ENCODE measurements around the gene PICALM. TPM values are rescaled to one million over a fixed set of nuclear protein-coding genes. Genes with fewer than 3 reads are reported as not detected.

The PICALM gene
- total RNA-seq, 2 donors from 2014 or later, result 116 to 162 TPM

- no peak overlapping the region for H3K4me3 ChIP-seq
- no peaks in the 10 kb centered on the region for H3K27me3 ChIP-seq
- DNase-seq, result no peak
- peaks cover 6% of the 10 kb centered on the region for H3K36me3 ChIP-seq
- no peaks in the 10 kb centered on the region for H3K4me1 ChIP-seq
- TF ChIP-seq CTCF (IDR thresholded peaks at IDR 0.05), result no peak
- H3K27ac ChIP-seq, result no peak overlapping the region
- no peaks in the 10 kb centered on the region for H3K9me3 ChIP-seq
- intact Hi-C loops (cut with DNase I), result no loop called here
- no peak overlapping the region for H3K9ac ChIP-seq (ENCODE audit: low read depth in 2 of 2, low read length in 2 of 2)
These were observed 66.5 kb downstream of the PICALM start for GRCh38 chr11:86002431-86002830.

DNA sequence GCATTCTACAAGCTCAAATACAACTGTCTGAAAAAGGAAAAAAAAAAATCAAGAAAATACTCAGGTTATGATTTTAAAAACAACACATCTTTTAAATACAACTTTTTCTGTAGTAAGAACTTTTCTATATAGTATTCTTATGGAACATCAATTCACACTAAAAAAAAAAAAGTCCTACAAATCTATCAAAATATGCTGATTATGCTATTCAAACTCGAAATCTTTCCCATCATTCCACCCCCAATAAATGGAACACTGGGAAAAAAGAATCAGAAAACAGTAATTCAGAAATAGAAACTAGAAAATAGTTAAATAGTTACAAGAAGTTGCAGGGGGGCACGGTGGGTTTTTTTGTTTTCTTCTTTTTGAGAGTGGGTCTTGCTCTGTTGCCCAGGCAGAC lies 77.4 kb downstream of the PICALM start:
- no peak for TF ChIP-seq CTCF (IDR thresholded peaks at IDR 0.05)
- H3K4me1 ChIP-seq, result no peaks in the 10 kb centered on the region
- no peaks in the 10 kb centered on the region for H3K9me3 ChIP-seq
- no peak overlapping the region for H3K9ac ChIP-seq (ENCODE audit: low read depth in 2 of 2, low read length in 2 of 2)
- intact Hi-C loops (cut with DNase I), result no loop called here
- DNase-seq, result no peak
- no peaks in the 10 kb centered on the region for H3K27me3 ChIP-seq
- no peak overlapping the region for H3K4me3 ChIP-seq
- no peaks in the 10 kb centered on the region for H3K36me3 ChIP-seq
- no peak overlapping the region for H3K27ac ChIP-seq

- Histone ChIP-seq H3K36me3 (no peaks in the 10 kb centered on the region), H3K27ac (no peak overlapping the region), H3K9me3 (no peaks in the 10 kb centered on the region), H3K4me1 (no peaks in the 10 kb centered on the region), H3K4me3 (no peak overlapping the region), H3K27me3 (no peaks in the 10 kb centered on the region), H3K9ac (ENCODE audit: low read depth in 2 of 2, low read length in 2 of 2) (no peak overlapping the region)
- intact Hi-C loops (cut with DNase I), result no loop called here
- DNase-seq, result no peak
- TF ChIP-seq CTCF (IDR thresholded peaks at IDR 0.05), result no peak
These were observed 79.1 kb downstream of the PICALM start for GRCh38 chr11:85989746-85990145.

GRCh38 chr11:85988780-85989179 lies 80.1 kb downstream of the PICALM start:
- H3K9ac ChIP-seq (ENCODE audit: low read depth in 2 of 2, low read length in 2 of 2), result no peak overlapping the region
- H3K27me3 ChIP-seq, result no peaks in the 10 kb centered on the region
- intact Hi-C loops (cut with DNase I), result no loop called here
- H3K36me3 ChIP-seq, result no peaks in the 10 kb centered on the region
- no peak for DNase-seq
- no peaks in the 10 kb centered on the region for H3K4me1 ChIP-seq
- no peak for TF ChIP-seq CTCF (IDR thresholded peaks at IDR 0.05)
- no peak overlapping the region for H3K4me3 ChIP-seq
- no peak overlapping the region for H3K27ac ChIP-seq
- H3K9me3 ChIP-seq, result no peaks in the 10 kb centered on the region

- Histone ChIP-seq H3K36me3 (peaks cover 6% of the 10 kb centered on the region), H3K4me3 (no peak overlapping the region), H3K27me3 (no peaks in the 10 kb centered on the region), H3K9me3 (no peaks in the 10 kb centered on the region), H3K4me1 (no peaks in the 10 kb centered on the region), H3K27ac (no peak overlapping the region), H3K9ac (ENCODE audit: low read depth in 2 of 2, low read length in 2 of 2) (no peak overlapping the region)
- DNase-seq, result no peak
- intact Hi-C loops (cut with DNase I), result no loop called here
- no peak for TF ChIP-seq CTCF (IDR thresholded peaks at IDR 0.05)
These were observed 91.1 kb downstream of the PICALM start for GRCh38 chr11:85977751-85978160.

GRCh38 chr11:85976525-85976924 lies 92.4 kb downstream of the PICALM start:
- Histone ChIP-seq H3K36me3 (peaks cover 15% of the 10 kb centered on the region), H3K4me1 (no peaks in the 10 kb centered on the region), H3K4me3 (no peak overlapping the region), H3K9me3 (no peaks in the 10 kb centered on the region), H3K9ac (ENCODE audit: low read depth in 2 of 2, low read length in 2 of 2) (no peak overlapping the region), H3K27me3 (no peaks in the 10 kb centered on the region), H3K27ac (no peak overlapping the region)
- intact Hi-C loops (cut with DNase I), result no loop called here
- no peak for DNase-seq
- TF ChIP-seq CTCF (IDR thresholded peaks at IDR 0.05), result no peak

All from colonic mucosa (tissue), 4 donors.